C4-2B (cell line): ENCODE results near the gene RASGRP3.

ENCODE experiments used
- CTCF ChIP-seq: fragments of 450-650 bp; conservative IDR thresholded peaks from 2 replicates; pipeline ENCODE4 v1.5.1; 2017; ENCODE audit warnings: mild to moderate bottlenecking
- ZFX ChIP-seq: fragments of 450-650 bp; IDR thresholded peaks from 2 replicates; pipeline ENCODE4 v1.6.1; 2017

- TF ChIP-seq CTCF (no peak), ZFX (no peak)
Observed at GRCh38 chr2:33509908-33510585, 33.6 kb downstream of the RASGRP3 start.
